Measurements from ENCODE around the gene FBXO31. TPM values are rescaled to one million over a fixed set of nuclear protein-coding genes. Genes with fewer than 3 reads are reported as not detected.
A peak's percentile ranks its signal among the peaks of the same experiment; 100 is the strongest.

FBXO31 gene
- total and polyA plus RNA-seq, 9 donors, result 25.0 to 74.5 (median 54.5) TPM

GRCh38 chr16:87326151-87326571 is 57.4 kb downstream of the FBXO31 start:
- TF ChIP-seq CTCF (IDR thresholded peaks at IDR 0.05), result no peak
- no peak for TF ChIP-seq EP300 (IDR thresholded peaks at IDR 0.05)
- TF ChIP-seq POLR2A (IDR thresholded peaks at IDR 0.05), result no peak
- no peaks in the 10 kb centered on the region for H3K27me3 ChIP-seq
- H3K36me3 ChIP-seq, result no peaks in the 10 kb centered on the region
- H3K27ac ChIP-seq, result no peak overlapping the region
- intact Hi-C loops (cut with DNase I), result loop anchor here in 2 of 4 donors (10.0 kb wide), 2 partner anchors 49 to 59 kb away; partner anchors contain the start of gene FBXO31 (in 1 of the 2)
- DNase-seq, result peak in 1 of 5 donors; percentile 32
- peaks cover 4% of the 10 kb centered on the region for H3K4me1 ChIP-seq (ENCODE audit: insufficient read depth)
- no peak overlapping the region for H3K4me3 ChIP-seq
- H3K9me3 ChIP-seq, result no peaks in the 10 kb centered on the region
- 71 to 75% (median 72%) methylated on average over 11 of the region's 11 CpGs for WGBS, 3 donors

DNA sequence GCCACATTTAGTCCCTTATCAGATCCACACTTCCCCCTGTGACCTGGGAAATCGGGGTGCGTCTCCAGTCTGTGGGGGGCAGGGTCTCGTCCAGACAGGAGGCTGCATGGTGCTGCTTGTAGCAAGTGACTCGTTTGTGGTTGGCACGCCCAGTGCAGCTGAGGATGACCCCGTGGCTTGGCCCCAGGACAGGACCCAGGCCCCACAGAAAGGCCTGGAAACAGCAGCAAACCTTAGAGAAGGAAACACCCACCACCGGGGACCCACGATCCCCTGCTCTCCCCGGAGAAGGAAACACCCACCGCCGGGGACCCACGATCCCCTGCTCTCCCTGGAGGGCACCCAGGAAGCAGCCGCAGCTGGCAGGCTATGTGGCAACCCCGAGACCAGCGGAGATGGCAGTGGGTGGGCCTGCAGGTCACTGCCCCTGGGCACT is 58.1 kb downstream of the FBXO31 start:
- Histone ChIP-seq H3K9me3 (no peaks in the 10 kb centered on the region), H3K4me1 (ENCODE audit: insufficient read depth) (peaks cover 4% of the 10 kb centered on the region), H3K27ac (no peak overlapping the region), H3K36me3 (no peaks in the 10 kb centered on the region), H3K27me3 (no peaks in the 10 kb centered on the region), H3K4me3 (no peak overlapping the region)
- intact Hi-C loops (cut with DNase I), result loop anchor here in 2 of 4 donors (10.0 kb wide), 2 partner anchors 49 to 59 kb away; partner anchors contain the start of gene FBXO31 (in 1 of the 2)
- WGBS, 3 donors, result 59 to 69% (median 62%) methylated on average over 15 of the region's 15 CpGs
- peak in 2 of 5 donors; percentile 14 to 37 for DNase-seq
- TF ChIP-seq EP300 (IDR thresholded peaks at IDR 0.05) (no peak), POLR2A (IDR thresholded peaks at IDR 0.05) (no peak), CTCF (IDR thresholded peaks at IDR 0.05) (no peak)

- peaks cover 4% of the 10 kb centered on the region for H3K4me1 ChIP-seq (ENCODE audit: insufficient read depth)
- H3K9me3 ChIP-seq, result no peaks in the 10 kb centered on the region
- no peaks in the 10 kb centered on the region for H3K27me3 ChIP-seq
- H3K36me3 ChIP-seq, result no peaks in the 10 kb centered on the region
- intact Hi-C loops (cut with DNase I), result loop anchor here in 2 of 4 donors (10.0 kb wide), 2 partner anchors 50 to 60 kb away; partner anchors contain the start of gene FBXO31 (in 1 of the 2)
- peak in 4 of 5 donors; percentile 44 to 59 (median 54) for DNase-seq
- WGBS, 3 donors, result 51 to 58% (median 53%) methylated on average over 27 to 28 of the region's 28 CpGs
- H3K27ac ChIP-seq, result no peak overlapping the region
- TF ChIP-seq EP300 (IDR thresholded peaks at IDR 0.05), result no peak
- TF ChIP-seq CTCF (IDR thresholded peaks at IDR 0.05), result peak; percentile 22 to 51 (median 39)
- H3K4me3 ChIP-seq, result no peak overlapping the region
Measured at GRCh38 chr16:87324411-87325275, 58.9 kb downstream of the FBXO31 start.

DNA sequence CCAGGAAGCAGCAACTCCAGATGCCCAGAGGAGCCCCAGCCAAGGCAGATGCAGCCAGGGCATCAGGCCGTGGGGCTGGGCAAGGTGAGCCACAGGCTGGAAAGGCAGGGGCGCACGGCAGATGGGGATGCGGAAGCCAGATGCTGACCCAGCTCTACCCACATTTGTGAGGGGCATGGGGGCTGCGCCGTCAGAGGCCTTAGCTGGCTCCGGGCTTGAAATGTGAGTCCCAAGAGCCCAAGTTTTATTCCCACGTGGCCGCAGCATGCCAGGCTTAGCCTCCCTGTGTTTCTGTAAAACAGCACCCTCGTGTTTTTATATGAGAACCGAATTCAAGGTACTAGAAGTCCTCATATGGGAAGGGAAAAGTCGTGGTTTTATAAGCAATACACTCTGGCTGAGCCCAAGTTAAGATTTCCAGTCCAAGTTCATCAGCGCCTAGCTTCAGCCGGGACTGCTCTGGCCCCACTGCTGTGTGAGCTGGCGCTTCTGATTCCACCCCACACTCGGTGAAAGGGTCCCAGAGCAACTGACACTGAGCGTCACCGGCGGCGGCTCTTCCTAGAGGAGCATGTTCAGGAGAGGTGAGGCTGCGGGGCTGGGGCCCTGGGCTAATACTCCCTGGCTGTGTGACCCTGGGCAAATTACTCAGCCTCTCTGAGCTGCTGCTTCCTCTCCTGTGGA is 59.7 kb downstream of the FBXO31 start:
- Histone ChIP-seq H3K9me3 (no peaks in the 10 kb centered on the region), H3K27ac (no peak overlapping the region), H3K4me3 (no peak overlapping the region), H3K27me3 (no peaks in the 10 kb centered on the region), H3K4me1 (ENCODE audit: insufficient read depth) (peaks cover 4% of the 10 kb centered on the region), H3K36me3 (no peaks in the 10 kb centered on the region)
- WGBS, 3 donors, result 84 to 87% (median 84%) methylated on average over 21 of the region's 21 CpGs
- DNase-seq, result peak in 2 of 5 donors; percentile 15 to 32
- no peak for TF ChIP-seq CTCF (IDR thresholded peaks at IDR 0.05)
- TF ChIP-seq EP300 (IDR thresholded peaks at IDR 0.05), result no peak
- TF ChIP-seq POLR2A (IDR thresholded peaks at IDR 0.05), result no peak
- intact Hi-C loops (cut with DNase I), result loop anchor here in 2 of 4 donors (10.0 kb wide), 2 partner anchors 51 to 61 kb away; partner anchors contain the start of gene FBXO31 (in 1 of the 2)

Measured in ovary (tissue), 9 donors.